ENCODE results near the gene PTH1R.

The PTH1R gene

DNA sequence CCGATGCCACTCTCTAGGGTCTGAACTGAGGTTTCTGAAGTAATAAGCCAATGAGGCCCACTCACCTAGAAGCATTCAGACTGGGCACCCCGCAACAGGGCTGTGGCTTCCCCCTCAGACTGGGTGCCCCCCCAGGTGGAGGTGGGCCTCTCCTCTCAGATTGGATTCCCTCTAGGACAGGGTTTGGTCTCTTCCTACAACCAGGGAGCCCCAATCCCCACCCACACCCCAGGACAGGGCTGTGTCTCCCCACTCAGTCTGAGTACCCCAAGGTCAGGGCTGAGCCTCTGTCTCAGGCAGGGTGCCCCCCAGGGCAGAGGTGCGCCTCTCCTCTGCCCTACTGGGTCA, 27.7 kb downstream of the PTH1R start:
- Histone ChIP-seq H3K27ac (ENCODE audit: low read depth, low read length) (no peak overlapping the region), H3F3A (ENCODE audit: control insufficient read depth, insufficient read depth) (no peaks in the 10 kb centered on the region), H3K4me1 (ENCODE audit: control insufficient read depth, low read length) (peaks cover 9% of the 10 kb centered on the region), H3K9me2 (replicated peaks; ENCODE audit: control insufficient read depth, low read length) (no peaks in the 10 kb centered on the region), H4K20me1 (ENCODE audit: control insufficient read depth, insufficient read depth, low read depth, low read length) (no peaks in the 10 kb centered on the region), H3K9me3 (ENCODE audit: control insufficient read depth, insufficient read depth, low read length) (no peaks in the 10 kb centered on the region), H3K4me2 (ENCODE audit: low read length) (no peak overlapping the region), H3K27me3 (ENCODE audit: control insufficient read depth, low read length) (no peaks in the 10 kb centered on the region), H3K79me2 (ENCODE audit: control insufficient read depth, low read length) (no peaks in the 10 kb centered on the region), H3K36me3 (ENCODE audit: control insufficient read depth, low read length) (no peaks in the 10 kb centered on the region), H3K4me3 (ENCODE audit: low read length) (no peak overlapping the region)
- TF ChIP-seq, protein P1, sequence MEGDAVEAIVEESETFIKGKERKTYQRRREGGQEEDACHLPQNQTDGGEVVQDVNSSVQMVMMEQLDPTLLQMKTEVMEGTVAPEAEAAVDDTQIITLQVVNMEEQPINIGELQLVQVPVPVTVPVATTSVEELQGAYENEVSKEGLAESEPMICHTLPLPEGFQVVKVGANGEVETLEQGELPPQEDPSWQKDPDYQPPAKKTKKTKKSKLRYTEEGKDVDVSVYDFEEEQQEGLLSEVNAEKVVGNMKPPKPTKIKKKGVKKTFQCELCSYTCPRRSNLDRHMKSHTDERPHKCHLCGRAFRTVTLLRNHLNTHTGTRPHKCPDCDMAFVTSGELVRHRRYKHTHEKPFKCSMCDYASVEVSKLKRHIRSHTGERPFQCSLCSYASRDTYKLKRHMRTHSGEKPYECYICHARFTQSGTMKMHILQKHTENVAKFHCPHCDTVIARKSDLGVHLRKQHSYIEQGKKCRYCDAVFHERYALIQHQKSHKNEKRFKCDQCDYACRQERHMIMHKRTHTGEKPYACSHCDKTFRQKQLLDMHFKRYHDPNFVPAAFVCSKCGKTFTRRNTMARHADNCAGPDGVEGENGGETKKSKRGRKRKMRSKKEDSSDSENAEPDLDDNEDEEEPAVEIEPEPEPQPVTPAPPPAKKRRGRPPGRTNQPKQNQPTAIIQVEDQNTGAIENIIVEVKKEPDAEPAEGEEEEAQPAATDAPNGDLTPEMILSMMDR (IDR thresholded peaks at IDR 0.05; ENCODE audit: low read depth, low read length, poor library complexity, severe bottlenecking): no peak
- no peak for TF ChIP-seq EZH2phosphoT487 (IDR thresholded peaks at IDR 0.05; ENCODE audit: borderline replicate concordance, low read length)

DNA sequence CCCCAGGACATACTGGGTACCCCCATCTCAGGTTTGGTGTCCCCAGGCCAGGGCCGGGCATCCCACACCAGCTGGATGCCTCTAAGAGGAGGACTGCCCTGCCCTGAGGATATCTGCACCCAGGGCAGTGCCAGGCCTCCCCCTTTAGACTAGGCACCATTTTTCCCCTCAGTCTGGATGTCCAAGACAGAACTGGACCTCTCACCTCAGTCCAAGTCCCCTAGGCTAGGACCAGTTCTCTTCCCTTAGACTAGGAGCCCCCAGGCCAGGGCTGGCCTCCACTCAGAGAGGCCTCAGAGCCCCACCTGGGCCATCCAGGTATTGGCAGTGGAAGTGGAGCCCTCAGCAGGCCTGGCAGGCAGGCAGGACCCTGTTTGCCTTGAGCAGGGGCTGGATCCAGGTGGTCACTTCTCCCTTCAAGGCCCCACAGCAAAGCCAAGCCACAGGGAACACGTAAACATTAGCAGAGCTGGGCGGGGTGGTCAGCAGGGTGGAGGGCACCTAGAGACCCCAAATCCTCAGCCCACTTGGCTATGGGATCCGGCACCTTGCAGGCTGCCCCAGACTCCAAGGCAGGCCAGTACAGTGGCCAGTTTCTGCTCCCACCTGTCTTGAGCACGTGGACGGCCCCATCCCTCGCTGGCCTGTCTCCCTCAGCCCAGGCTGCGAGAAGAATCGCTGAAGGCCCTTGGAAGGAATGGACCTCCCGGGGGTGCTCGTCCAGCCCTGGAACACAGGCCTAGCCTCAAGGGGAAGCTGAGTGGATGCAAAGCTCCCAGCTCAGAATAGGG, 28.3 kb downstream of the PTH1R start:
- H3K4me1 ChIP-seq (ENCODE audit: control insufficient read depth, low read length): peaks cover 9% of the 10 kb centered on the region
- no peak overlapping the region for H3K4me3 ChIP-seq (ENCODE audit: low read length)
- no peak overlapping the region for H3K4me2 ChIP-seq (ENCODE audit: low read length)
- H3K79me2 ChIP-seq (ENCODE audit: control insufficient read depth, low read length): no peaks in the 10 kb centered on the region
- H3K27me3 ChIP-seq (ENCODE audit: control insufficient read depth, low read length): no peaks in the 10 kb centered on the region
- TF ChIP-seq EZH2phosphoT487 (IDR thresholded peaks at IDR 0.05; ENCODE audit: borderline replicate concordance, low read length): no peak
- TF ChIP-seq, protein P1 (IDR thresholded peaks at IDR 0.05; ENCODE audit: low read depth, low read length, poor library complexity, severe bottlenecking): no peak
- no peaks in the 10 kb centered on the region for H3K9me2 ChIP-seq (replicated peaks; ENCODE audit: control insufficient read depth, low read length)
- H4K20me1 ChIP-seq (ENCODE audit: control insufficient read depth, insufficient read depth, low read depth, low read length): no peaks in the 10 kb centered on the region
- no peaks in the 10 kb centered on the region for H3K36me3 ChIP-seq (ENCODE audit: control insufficient read depth, low read length)
- H3K9me3 ChIP-seq (ENCODE audit: control insufficient read depth, insufficient read depth, low read length): no peaks in the 10 kb centered on the region
- H3F3A ChIP-seq (ENCODE audit: control insufficient read depth, insufficient read depth): no peaks in the 10 kb centered on the region
- H3K27ac ChIP-seq (ENCODE audit: low read depth, low read length): no peak overlapping the region

DNA sequence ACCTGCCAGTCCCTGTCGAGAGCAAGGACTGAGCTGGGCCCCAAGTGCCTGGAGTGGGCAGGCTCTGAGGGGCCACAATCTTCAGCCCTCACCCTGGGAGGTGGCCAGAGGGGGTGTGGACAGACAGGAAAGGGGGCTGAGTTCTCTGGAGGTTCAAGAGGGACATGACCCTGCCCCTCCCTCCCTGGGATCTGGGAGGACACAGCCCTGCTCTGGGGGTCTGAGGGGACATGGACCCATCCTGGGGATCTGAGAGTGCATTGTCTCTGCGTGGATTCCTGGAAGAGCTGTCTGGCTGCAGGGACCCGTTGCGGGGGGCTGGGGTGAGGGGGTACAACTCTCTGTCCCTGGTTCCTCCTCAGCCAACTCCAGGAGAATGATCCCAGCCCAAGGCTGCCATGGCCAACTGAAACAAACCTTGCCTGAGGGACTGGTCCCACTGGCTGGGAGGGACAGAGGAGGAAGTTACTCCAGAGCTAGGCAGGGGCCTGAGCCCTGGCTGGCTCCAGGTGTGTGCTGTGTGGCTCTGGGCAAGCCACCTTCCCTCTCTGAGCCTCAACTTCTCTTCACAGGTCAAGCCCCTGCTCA, 29.0 kb downstream of the PTH1R start:
- H3K27me3 ChIP-seq (ENCODE audit: control insufficient read depth, low read length): no peaks in the 10 kb centered on the region
- no peak overlapping the region for H3K4me3 ChIP-seq (ENCODE audit: low read length)
- no peaks in the 10 kb centered on the region for H4K20me1 ChIP-seq (ENCODE audit: control insufficient read depth, insufficient read depth, low read depth, low read length)
- no peaks in the 10 kb centered on the region for H3F3A ChIP-seq (ENCODE audit: control insufficient read depth, insufficient read depth)
- H3K4me1 ChIP-seq (ENCODE audit: control insufficient read depth, low read length): peaks cover 9% of the 10 kb centered on the region
- no peaks in the 10 kb centered on the region for H3K36me3 ChIP-seq (ENCODE audit: control insufficient read depth, low read length)
- H3K27ac ChIP-seq (ENCODE audit: low read depth, low read length): no peak overlapping the region
- TF ChIP-seq, protein P1 (IDR thresholded peaks at IDR 0.05; ENCODE audit: low read depth, low read length, poor library complexity, severe bottlenecking): no peak
- no peak for TF ChIP-seq EZH2phosphoT487 (IDR thresholded peaks at IDR 0.05; ENCODE audit: borderline replicate concordance, low read length)
- H3K9me2 ChIP-seq (replicated peaks; ENCODE audit: control insufficient read depth, low read length): no peaks in the 10 kb centered on the region
- no peaks in the 10 kb centered on the region for H3K9me3 ChIP-seq (ENCODE audit: control insufficient read depth, insufficient read depth, low read length)
- no peaks in the 10 kb centered on the region for H3K79me2 ChIP-seq (ENCODE audit: control insufficient read depth, low read length)
- no peak overlapping the region for H3K4me2 ChIP-seq (ENCODE audit: low read length)
